Coronary artery (tissue), 2 donors: Measurements from ENCODE around the gene GHITM.
A peak's percentile ranks its signal among the peaks of the same experiment; 100 is the strongest.
"Not testable (repeated sequence)": the region's sequence is repeated elsewhere in the genome, so short reads cannot be mapped to it uniquely, and the experiment has no call there.

Experiments
- DNase-seq: peaks from one replicate; pipeline ENCODE4 v3.0.0-alpha.2; 2017; ENCODE audit warnings: low spot score
- H3K27ac ChIP-seq, 2 donors: fragments of 200-600 bp; sonication (generic); one replicate each; pipeline ENCODE4 v1.5.1; 2016 to 2019
- H3K4me3 ChIP-seq: fragments of 200-600 bp; sonication (generic); 2 replicates; pipeline ENCODE4 v1.5.1; 2016; ENCODE audit warnings: mild to moderate bottlenecking, moderate library complexity
- TF ChIP-seq, protein P1 (sequence below): fragments of 200-600 bp; sonication (generic); IDR thresholded peaks from one replicate; pipeline ENCODE4 v1.5.1; 2019; ENCODE audit warnings: antibody characterized with exemption

The GHITM gene

GRCh38 chr10:84178160-84178609 lies 38.9 kb downstream of the GHITM start:
- peak; percentile 9 for DNase-seq
- TF ChIP-seq, protein P1, sequence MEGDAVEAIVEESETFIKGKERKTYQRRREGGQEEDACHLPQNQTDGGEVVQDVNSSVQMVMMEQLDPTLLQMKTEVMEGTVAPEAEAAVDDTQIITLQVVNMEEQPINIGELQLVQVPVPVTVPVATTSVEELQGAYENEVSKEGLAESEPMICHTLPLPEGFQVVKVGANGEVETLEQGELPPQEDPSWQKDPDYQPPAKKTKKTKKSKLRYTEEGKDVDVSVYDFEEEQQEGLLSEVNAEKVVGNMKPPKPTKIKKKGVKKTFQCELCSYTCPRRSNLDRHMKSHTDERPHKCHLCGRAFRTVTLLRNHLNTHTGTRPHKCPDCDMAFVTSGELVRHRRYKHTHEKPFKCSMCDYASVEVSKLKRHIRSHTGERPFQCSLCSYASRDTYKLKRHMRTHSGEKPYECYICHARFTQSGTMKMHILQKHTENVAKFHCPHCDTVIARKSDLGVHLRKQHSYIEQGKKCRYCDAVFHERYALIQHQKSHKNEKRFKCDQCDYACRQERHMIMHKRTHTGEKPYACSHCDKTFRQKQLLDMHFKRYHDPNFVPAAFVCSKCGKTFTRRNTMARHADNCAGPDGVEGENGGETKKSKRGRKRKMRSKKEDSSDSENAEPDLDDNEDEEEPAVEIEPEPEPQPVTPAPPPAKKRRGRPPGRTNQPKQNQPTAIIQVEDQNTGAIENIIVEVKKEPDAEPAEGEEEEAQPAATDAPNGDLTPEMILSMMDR, result no peak
- no peak overlapping the region for H3K27ac ChIP-seq

DNA sequence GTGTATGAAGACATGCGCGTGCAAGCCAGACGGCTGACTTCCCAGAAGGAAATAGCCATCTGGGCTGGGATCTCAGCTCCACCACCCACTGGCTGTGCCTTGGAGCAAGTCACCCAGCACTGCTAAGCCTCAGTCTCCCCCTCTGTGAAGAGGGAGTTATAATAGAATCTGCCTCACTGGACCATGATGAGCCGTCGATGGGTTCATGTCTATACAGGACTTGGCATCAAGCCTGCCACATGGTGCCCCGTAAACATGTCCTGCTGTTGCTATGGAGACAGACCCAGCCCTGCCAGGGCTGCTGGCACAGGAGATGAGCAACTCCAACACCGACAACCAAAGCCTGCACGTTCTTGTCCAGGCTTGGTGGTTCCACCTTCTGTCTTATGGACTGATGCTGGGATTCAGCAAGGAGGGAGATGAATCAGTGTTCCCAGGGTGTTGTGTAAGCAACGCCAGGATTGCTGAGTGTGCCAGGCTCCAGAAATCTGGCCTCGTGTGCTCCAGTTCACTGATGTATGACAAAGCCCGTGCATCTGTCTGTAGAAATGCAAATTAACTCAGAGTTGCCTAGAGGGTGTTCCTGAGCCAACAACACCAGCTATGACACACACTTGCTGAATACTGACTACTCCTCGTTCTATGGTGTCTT lies 39.9 kb downstream of the GHITM start:
- Histone ChIP-seq H3K27ac (no peak overlapping the region), H3K4me3 (no peak overlapping the region)
- DNase-seq, result peak; percentile 70
- TF ChIP-seq, protein P1, result no peak

More at GRCh38 chr10:84178160-84178609, 38.9 kb downstream of the GHITM start:
- no peak overlapping the region for H3K4me3 ChIP-seq

GRCh38 chr10:84180386-84180785 lies 41.1 kb downstream of the GHITM start:
- peak; percentile 19 for DNase-seq
- not testable (repeated sequence) for H3K27ac ChIP-seq, H3K4me3 ChIP-seq

DNA sequence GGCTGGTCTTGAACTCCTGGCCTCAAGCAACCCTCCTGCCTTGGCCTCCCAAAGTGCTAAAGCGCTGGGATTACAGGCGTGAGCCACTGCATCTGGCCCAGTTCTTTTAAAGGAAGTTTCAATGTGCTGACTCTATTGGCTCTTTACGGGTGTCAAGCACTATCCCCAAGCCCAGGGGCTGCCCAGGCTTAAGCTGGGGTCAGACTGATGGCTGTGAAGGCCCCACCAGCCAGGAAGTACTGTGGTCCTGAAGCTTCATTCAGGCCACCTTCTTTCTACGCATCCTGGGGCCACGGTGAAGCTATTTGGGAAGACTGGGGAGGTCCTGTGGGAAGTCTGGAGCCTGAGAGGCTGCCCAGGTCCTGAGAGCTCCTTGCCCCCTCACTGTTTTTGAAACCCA lies 42.3 kb downstream of the GHITM start:
- TF ChIP-seq, protein P1, result no peak
- no peak for DNase-seq
- Histone ChIP-seq H3K4me3 (no peak overlapping the region), H3K27ac (no peak overlapping the region)

GRCh38 chr10:84184517-84184916 lies 45.2 kb downstream of the GHITM start:
- TF ChIP-seq, protein P1, result no peak
- no peak for DNase-seq
- no peak overlapping the region for H3K4me3 ChIP-seq
- no peak overlapping the region for H3K27ac ChIP-seq

GRCh38 chr10:84185526-84186175 lies 46.3 kb downstream of the GHITM start:
- Histone ChIP-seq H3K27ac (no peak overlapping the region), H3K4me3 (no peak overlapping the region)
- TF ChIP-seq, protein P1, result no peak
- DNase-seq, result no peak

GRCh38 chr10:84188815-84189214 lies 49.5 kb downstream of the GHITM start:
- Histone ChIP-seq H3K4me3 (no peak overlapping the region), H3K27ac (no peak overlapping the region)
- TF ChIP-seq, protein P1, result no peak
- DNase-seq, result no peak
